ENCODE data around the gene SHANK1. TPM values are rescaled to one million over a fixed set of nuclear protein-coding genes. Genes with fewer than 3 reads are reported as not detected.

SHANK1 gene
- total RNA-seq, 4 donors from 2014 or later = 1.0 TPM; not detected in 3

- TF ChIP-seq CTCF (IDR thresholded peaks at IDR 0.05; ENCODE audit: low read depth) = no peak
Observed at GRCh38 chr19:50628551-50628950, 91.1 kb downstream of the SHANK1 start.

GRCh38 chr19:50628146-50628545, 91.5 kb downstream of the SHANK1 start:
- TF ChIP-seq CTCF (IDR thresholded peaks at IDR 0.05; ENCODE audit: low read depth) = no peak

- TF ChIP-seq CTCF (IDR thresholded peaks at IDR 0.05; ENCODE audit: low read depth) = no peak
Observed at GRCh38 chr19:50626795-50627194, 92.8 kb downstream of the SHANK1 start.

GRCh38 chr19:50626011-50626410, 93.6 kb downstream of the SHANK1 start:
- TF ChIP-seq CTCF (IDR thresholded peaks at IDR 0.05; ENCODE audit: low read depth) = no peak

- no peak for TF ChIP-seq CTCF (IDR thresholded peaks at IDR 0.05; ENCODE audit: low read depth)
Observed at GRCh38 chr19:50624949-50625600, 94.5 kb downstream of the SHANK1 start.

Other genes with a start within 250 kb of the SHANK1 start
- 10 to 100 TPM; 10.9 to 63.4 (median 47.2) TPM for gene EMC10, start 243.3 kb downstream of the SHANK1 start, total RNA-seq
- not detected for gene GARIN5A, start 243.0 kb downstream of the SHANK1 start, total RNA-seq
- gene JOSD2, start 208.6 kb downstream of the SHANK1 start, total RNA-seq = 10 to 100 TPM in 3 of 4 donors, 1 to 10 TPM in 1; 6.8 to 36.5 (median 27.1) TPM
- gene ASPDH, start 205.9 kb downstream of the SHANK1 start, total RNA-seq = not detected
- under 1 TPM in 3 of 4 donors, not detected in 1; 0.19 to 0.34 (median 0.22) TPM for gene LRRC4B, start 151.4 kb downstream of the SHANK1 start, total RNA-seq
- not detected for gene SYT3, start 79.9 kb downstream of the SHANK1 start, total RNA-seq
- 1 to 10 TPM in 1 of 4 donors, not detected in 3; 1.9 TPM for gene C19orf81, start 70.4 kb downstream of the SHANK1 start, total RNA-seq
- 10 to 100 TPM in 2 of 4 donors, 1 to 10 TPM in 2; 4.1 to 23.5 (median 9.6) TPM for gene CLEC11A, start 3.6 kb upstream of the SHANK1 start, total RNA-seq
- not detected for gene GPR32, start 50.7 kb upstream of the SHANK1 start, total RNA-seq
- not detected for gene ACP4, start 70.6 kb upstream of the SHANK1 start, total RNA-seq
- under 1 TPM in 1 of 4 donors, not detected in 3; 0.68 TPM for gene KLK1, start 104.0 kb upstream of the SHANK1 start, total RNA-seq
- gene KLK15, start 113.8 kb upstream of the SHANK1 start, total RNA-seq = not detected
- not detected for gene KLK3, start 135.1 kb upstream of the SHANK1 start, total RNA-seq
- gene KLK2, start 153.6 kb upstream of the SHANK1 start, total RNA-seq = under 1 TPM in 1 of 4 donors, not detected in 3; 0.44 TPM
- gene KLK4, start 191.6 kb upstream of the SHANK1 start, total RNA-seq = not detected
- not detected for gene KLK5, start 233.2 kb upstream of the SHANK1 start, total RNA-seq
- not detected for gene KLK6, start 249.8 kb upstream of the SHANK1 start, total RNA-seq

Data from subcutaneous adipose tissue (tissue), 4 donors.